Activated CD8-positive, alpha-beta memory T cell treated with anti-CD3 and anti-CD28 coated beads, Interleukin-2, amount 50 U/mL, for 1 hour (primary cell): ENCODE measurements around the gene TESK2.
"Not testable (repeated sequence)": the region's sequence is repeated elsewhere in the genome, so short reads cannot be mapped to it uniquely, and the experiment has no call there.

Experiments
- DNase-seq: peaks from one replicate; pipeline ENCODE4 v3.0.0-alpha.2; 2020; ENCODE audit errors: extremely low read depth

TESK2 gene

GRCh38 chr1:45411510-45411899 is 79.5 kb downstream of the TESK2 start:
- DNase-seq = no peak

GRCh38 chr1:45410850-45411509 is 80.0 kb downstream of the TESK2 start:
- DNase-seq = no peak

- DNase-seq = no peak
These were observed 81.7 kb downstream of the TESK2 start for GRCh38 chr1:45409276-45409675.

GRCh38 chr1:45407629-45408287 is 83.2 kb downstream of the TESK2 start:
- DNase-seq = no peak

- no peak for DNase-seq
These were observed 85.3 kb downstream of the TESK2 start for GRCh38 chr1:45405636-45406035.

GRCh38 chr1:45403718-45404117 is 87.2 kb downstream of the TESK2 start:
- DNase-seq = no peak

GRCh38 chr1:45403298-45403697 is 87.7 kb downstream of the TESK2 start:
- DNase-seq = no peak

- no peak for DNase-seq
These were observed 89.4 kb downstream of the TESK2 start for GRCh38 chr1:45401524-45401923.

GRCh38 chr1:45400049-45400448 is 90.9 kb downstream of the TESK2 start:
- DNase-seq = no peak

- no peak for DNase-seq
These were observed 93.7 kb downstream of the TESK2 start for GRCh38 chr1:45397285-45397684.

- no peak for DNase-seq
These were observed 95.4 kb downstream of the TESK2 start for GRCh38 chr1:45395582-45395981.

GRCh38 chr1:45395051-45395450 is 95.9 kb downstream of the TESK2 start:
- no peak for DNase-seq

- no peak for DNase-seq
These were observed 96.6 kb downstream of the TESK2 start for GRCh38 chr1:45394342-45394741.

- DNase-seq = no peak
These were observed 97.2 kb downstream of the TESK2 start for GRCh38 chr1:45393718-45394302.

- DNase-seq = no peak
These were observed 104.7 kb downstream of the TESK2 start for GRCh38 chr1:45386219-45386618.

- DNase-seq = no peak
These were observed 105.7 kb downstream of the TESK2 start for GRCh38 chr1:45385302-45385701.

GRCh38 chr1:45384213-45384612 is 106.8 kb downstream of the TESK2 start:
- not testable (repeated sequence) for DNase-seq

GRCh38 chr1:45383191-45383590 is 107.8 kb downstream of the TESK2 start:
- DNase-seq = no peak

- DNase-seq = no peak
These were observed 109.7 kb downstream of the TESK2 start for GRCh38 chr1:45381243-45381642.

GRCh38 chr1:45380730-45381129 is 110.2 kb downstream of the TESK2 start:
- no peak for DNase-seq

GRCh38 chr1:45380125-45380524 is 110.8 kb downstream of the TESK2 start:
- DNase-seq = no peak

GRCh38 chr1:45379524-45379923 is 111.4 kb downstream of the TESK2 start:
- DNase-seq = no peak

- DNase-seq = no peak
These were observed 112.8 kb downstream of the TESK2 start for GRCh38 chr1:45378184-45378583.
